RWPE1 (cell line): Measurements from ENCODE around the gene NAB1.

Source experiments
- CTCF ChIA-PET: fragments of 350-600 bp; sonication (Branson Sonifier 250); formaldehyde crosslinking; extraction: SDS; loops from one replicate; lab custom pipeline; 2021; lab: Yijun Ruan, JAX
- POLR2A ChIA-PET: fragments of 400-600 bp; formaldehyde crosslinking; extraction: SDS; loops from one replicate; lab custom pipeline; 2020; ENCODE audit warnings: antibody characterized with exemption; ENCODE audit not compliant: low non-redundant PET; lab: Yijun Ruan, JAX
- DNase-seq: peaks from one replicate; pipeline ENCODE4 v3.0.0; 2012; ENCODE audit warnings: low spot score
- H3K27ac ChIP-seq: fragments of 450-650 bp; 2 replicates; pipeline ENCODE4 v1.5.1; 2017
- CTCF ChIP-seq: fragments of 450-650 bp; conservative IDR thresholded peaks from 2 replicates; pipeline ENCODE4 v1.5.1; 2017; ENCODE audit warnings: low read depth, mild to moderate bottlenecking

NAB1 gene

GRCh38 chr2:190722061-190722759 is 73.3 kb downstream of the NAB1 start:
- ChIA-PET CTCF (no interaction called here), POLR2A (no interaction called here)
- H3K27ac ChIP-seq, result no peak overlapping the region
- DNase-seq, result no peak
- TF ChIP-seq CTCF, result no peak

GRCh38 chr2:190722835-190723234 is 74.0 kb downstream of the NAB1 start:
- ChIA-PET CTCF (no interaction called here), POLR2A (no interaction called here)
- TF ChIP-seq CTCF, result no peak
- DNase-seq, result no peak
- no peak overlapping the region for H3K27ac ChIP-seq

GRCh38 chr2:190723397-190724090 is 74.7 kb downstream of the NAB1 start:
- DNase-seq, result no peak
- no peak overlapping the region for H3K27ac ChIP-seq
- no peak for TF ChIP-seq CTCF
- ChIA-PET POLR2A (no interaction called here), CTCF (no interaction called here)

GRCh38 chr2:190726255-190726654 is 77.4 kb downstream of the NAB1 start:
- no peak for TF ChIP-seq CTCF
- DNase-seq, result no peak
- POLR2A ChIA-PET, result no interaction called here
- H3K27ac ChIP-seq, result no peak overlapping the region
- CTCF ChIA-PET, result no interaction called here

DNA sequence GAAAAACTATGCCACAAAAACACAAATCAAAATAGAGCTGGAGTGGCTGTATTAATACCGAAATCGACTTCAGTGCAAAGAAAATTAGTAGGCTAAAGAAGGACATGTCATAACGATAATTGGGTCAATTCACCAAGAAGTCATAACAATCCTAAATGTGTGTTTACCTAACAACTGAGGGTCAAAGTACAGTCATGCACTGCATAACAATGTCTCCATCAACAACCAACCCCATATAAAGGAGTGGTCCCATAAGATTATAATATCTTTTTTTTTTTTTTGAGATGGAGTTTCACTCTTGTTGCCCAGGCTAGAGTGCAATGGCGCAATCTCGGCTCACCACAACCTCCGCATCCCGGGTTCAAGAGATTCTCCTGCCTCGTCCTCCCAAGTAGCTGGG is 87.5 kb downstream of the NAB1 start:
- ChIA-PET CTCF (no interaction called here), POLR2A (no interaction called here)
- no peak for DNase-seq
- no peak for TF ChIP-seq CTCF
- no peak overlapping the region for H3K27ac ChIP-seq

DNA sequence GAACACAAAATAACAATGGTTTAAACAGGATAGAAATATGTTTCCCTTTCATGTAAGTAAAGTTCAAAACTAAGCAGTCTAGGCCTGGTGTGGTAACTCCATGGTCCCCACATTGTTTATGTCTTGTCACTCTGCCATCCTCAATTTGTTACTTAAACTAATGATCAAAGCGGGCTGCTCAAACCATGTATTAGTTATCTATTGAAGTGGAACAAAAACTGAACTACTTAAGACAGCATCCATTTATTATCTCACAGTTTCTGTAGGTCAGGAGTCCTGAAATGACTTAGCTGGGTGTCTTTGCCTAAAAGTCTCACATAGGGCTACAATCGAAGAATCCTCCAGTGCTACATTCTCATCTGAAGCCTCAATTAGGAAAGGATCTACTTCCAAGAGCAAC is 91.6 kb downstream of the NAB1 start:
- ChIA-PET CTCF (no interaction called here), POLR2A (no interaction called here)
- TF ChIP-seq CTCF, result no peak
- no peak overlapping the region for H3K27ac ChIP-seq
- DNase-seq, result no peak
